ENCODE data around the gene OPN3.

Gene OPN3

DNA sequence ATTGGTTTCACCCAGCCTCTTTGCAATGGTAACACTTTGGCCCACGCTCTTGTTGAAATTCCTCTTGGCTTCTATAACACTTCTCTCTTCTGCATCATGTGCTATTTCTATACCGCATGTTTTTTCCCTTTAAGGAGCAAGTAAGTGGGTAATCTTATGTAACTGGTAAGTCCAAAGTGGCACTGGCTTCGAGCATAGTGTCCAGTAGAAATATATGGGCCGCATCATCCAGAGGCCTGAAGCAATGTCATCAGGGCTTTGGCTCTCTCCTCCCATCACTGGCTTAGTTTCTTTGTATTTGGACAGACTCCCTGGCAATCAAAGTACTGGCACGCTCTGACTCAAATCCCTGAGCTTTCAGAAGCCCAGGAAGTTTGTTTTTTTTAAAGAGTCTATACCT lies 17.5 kb downstream of the OPN3 start (continued):
- TF ChIP-seq, protein P1, sequence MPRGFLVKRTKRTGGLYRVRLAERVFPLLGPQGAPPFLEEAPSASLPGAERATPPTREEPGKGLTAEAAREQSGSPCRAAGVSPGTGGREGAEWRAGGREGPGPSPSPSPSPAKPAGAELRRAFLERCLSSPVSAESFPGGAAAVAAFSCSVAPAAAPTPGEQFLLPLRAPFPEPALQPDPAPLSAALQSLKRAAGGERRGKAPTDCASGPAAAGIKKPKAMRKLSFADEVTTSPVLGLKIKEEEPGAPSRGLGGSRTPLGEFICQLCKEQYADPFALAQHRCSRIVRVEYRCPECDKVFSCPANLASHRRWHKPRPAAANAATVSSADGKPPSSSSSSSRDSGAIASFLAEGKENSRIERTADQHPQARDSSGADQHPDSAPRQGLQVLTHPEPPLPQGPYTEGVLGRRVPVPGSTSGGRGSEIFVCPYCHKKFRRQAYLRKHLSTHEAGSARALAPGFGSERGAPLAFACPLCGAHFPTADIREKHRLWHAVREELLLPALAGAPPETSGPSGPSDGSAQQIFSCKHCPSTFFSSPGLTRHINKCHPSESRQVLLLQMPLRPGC (tag by site-specific recombination; IDR thresholded peaks at IDR 0.05): no peak
- TF ChIP-seq ZNF211 (tag by site-specific recombination; IDR thresholded peaks at IDR 0.05; ENCODE audit: low read depth): no peak
- TF ChIP-seq, protein P2, sequence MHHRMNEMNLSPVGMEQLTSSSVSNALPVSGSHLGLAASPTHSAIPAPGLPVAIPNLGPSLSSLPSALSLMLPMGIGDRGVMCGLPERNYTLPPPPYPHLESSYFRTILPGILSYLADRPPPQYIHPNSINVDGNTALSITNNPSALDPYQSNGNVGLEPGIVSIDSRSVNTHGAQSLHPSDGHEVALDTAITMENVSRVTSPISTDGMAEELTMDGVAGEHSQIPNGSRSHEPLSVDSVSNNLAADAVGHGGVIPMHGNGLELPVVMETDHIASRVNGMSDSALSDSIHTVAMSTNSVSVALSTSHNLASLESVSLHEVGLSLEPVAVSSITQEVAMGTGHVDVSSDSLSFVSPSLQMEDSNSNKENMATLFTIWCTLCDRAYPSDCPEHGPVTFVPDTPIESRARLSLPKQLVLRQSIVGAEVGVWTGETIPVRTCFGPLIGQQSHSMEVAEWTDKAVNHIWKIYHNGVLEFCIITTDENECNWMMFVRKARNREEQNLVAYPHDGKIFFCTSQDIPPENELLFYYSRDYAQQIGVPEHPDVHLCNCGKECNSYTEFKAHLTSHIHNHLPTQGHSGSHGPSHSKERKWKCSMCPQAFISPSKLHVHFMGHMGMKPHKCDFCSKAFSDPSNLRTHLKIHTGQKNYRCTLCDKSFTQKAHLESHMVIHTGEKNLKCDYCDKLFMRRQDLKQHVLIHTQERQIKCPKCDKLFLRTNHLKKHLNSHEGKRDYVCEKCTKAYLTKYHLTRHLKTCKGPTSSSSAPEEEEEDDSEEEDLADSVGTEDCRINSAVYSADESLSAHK (tag by site-specific recombination; IDR thresholded peaks at IDR 0.05): no peak
- no peak for TF ChIP-seq MYNN (tag by site-specific recombination; IDR thresholded peaks at IDR 0.05; ENCODE audit: borderline replicate concordance)
- no peak for TF ChIP-seq SP2 (tag by site-specific recombination; IDR thresholded peaks at IDR 0.05)
- TF ChIP-seq, protein P3, sequence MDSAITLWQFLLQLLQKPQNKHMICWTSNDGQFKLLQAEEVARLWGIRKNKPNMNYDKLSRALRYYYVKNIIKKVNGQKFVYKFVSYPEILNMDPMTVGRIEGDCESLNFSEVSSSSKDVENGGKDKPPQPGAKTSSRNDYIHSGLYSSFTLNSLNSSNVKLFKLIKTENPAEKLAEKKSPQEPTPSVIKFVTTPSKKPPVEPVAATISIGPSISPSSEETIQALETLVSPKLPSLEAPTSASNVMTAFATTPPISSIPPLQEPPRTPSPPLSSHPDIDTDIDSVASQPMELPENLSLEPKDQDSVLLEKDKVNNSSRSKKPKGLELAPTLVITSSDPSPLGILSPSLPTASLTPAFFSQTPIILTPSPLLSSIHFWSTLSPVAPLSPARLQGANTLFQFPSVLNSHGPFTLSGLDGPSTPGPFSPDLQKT (IDR thresholded peaks at IDR 0.05; ENCODE audit: borderline replicate concordance, low read depth, low read length): no peak
- no peak for TF ChIP-seq ZNF623 (tag by site-specific recombination; IDR thresholded peaks at IDR 0.05)
- no peak for TF ChIP-seq ZNF670 (tag by site-specific recombination; IDR thresholded peaks at IDR 0.05; ENCODE audit: low read depth)
- no peak for TF ChIP-seq ZNF600 (tag by site-specific recombination; IDR thresholded peaks at IDR 0.05)
- no peak for TF ChIP-seq ZNF510 (tag by site-specific recombination; IDR thresholded peaks at IDR 0.05; ENCODE audit: insufficient replicate concordance)

- ChIA-PET POLR2A (no interaction called here), CTCF (interaction anchor here (0.7 to 2.0 kb wide), 3 partner anchors 10 to 220 kb away, joined by 3 to 5 read pairs (median 4); no protein-coding TSS in a partner anchor)
- Histone ChIP-seq H3K4me1 (ENCODE audit: control insufficient read depth, insufficient read depth, low read length) (no peaks in the 10 kb centered on the region), H3K27ac (ENCODE audit: extremely low read depth, low read depth, low read length) (no peak overlapping the region), H3K4me3 (ENCODE audit: low read depth, low read length) (no peak overlapping the region), H3K9me3 (ENCODE audit: control insufficient read depth, insufficient read depth, low read depth, low read length) (no peaks in the 10 kb centered on the region), H3K36me3 (ENCODE audit: control insufficient read depth in 2 of 2, insufficient read depth in 1 of 2, low read length in 2 of 2) (no peaks in the 10 kb centered on the region)
- TF ChIP-seq ZNF132 (tag by site-specific recombination; IDR thresholded peaks at IDR 0.05; ENCODE audit: borderline replicate concordance): no peak
- TF ChIP-seq ZNF292 (tag by site-specific recombination; IDR thresholded peaks at IDR 0.05; ENCODE audit: borderline replicate concordance, low read depth): no peak
- TF ChIP-seq ZNF654 (tag by site-specific recombination; IDR thresholded peaks at IDR 0.05; ENCODE audit: low read depth): no peak
- TF ChIP-seq, protein P4, sequence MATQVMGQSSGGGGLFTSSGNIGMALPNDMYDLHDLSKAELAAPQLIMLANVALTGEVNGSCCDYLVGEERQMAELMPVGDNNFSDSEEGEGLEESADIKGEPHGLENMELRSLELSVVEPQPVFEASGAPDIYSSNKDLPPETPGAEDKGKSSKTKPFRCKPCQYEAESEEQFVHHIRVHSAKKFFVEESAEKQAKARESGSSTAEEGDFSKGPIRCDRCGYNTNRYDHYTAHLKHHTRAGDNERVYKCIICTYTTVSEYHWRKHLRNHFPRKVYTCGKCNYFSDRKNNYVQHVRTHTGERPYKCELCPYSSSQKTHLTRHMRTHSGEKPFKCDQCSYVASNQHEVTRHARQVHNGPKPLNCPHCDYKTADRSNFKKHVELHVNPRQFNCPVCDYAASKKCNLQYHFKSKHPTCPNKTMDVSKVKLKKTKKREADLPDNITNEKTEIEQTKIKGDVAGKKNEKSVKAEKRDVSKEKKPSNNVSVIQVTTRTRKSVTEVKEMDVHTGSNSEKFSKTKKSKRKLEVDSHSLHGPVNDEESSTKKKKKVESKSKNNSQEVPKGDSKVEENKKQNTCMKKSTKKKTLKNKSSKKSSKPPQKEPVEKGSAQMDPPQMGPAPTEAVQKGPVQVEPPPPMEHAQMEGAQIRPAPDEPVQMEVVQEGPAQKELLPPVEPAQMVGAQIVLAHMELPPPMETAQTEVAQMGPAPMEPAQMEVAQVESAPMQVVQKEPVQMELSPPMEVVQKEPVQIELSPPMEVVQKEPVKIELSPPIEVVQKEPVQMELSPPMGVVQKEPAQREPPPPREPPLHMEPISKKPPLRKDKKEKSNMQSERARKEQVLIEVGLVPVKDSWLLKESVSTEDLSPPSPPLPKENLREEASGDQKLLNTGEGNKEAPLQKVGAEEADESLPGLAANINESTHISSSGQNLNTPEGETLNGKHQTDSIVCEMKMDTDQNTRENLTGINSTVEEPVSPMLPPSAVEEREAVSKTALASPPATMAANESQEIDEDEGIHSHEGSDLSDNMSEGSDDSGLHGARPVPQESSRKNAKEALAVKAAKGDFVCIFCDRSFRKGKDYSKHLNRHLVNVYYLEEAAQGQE (tag by site-specific recombination; IDR thresholded peaks at IDR 0.05): no peak
- TF ChIP-seq PRDM1 (tag by site-specific recombination; IDR thresholded peaks at IDR 0.05): no peak
- no peak for TF ChIP-seq ZBTB8A (tag by site-specific recombination; IDR thresholded peaks at IDR 0.05)
- no peak for TF ChIP-seq ZNF239 (tag by site-specific recombination; IDR thresholded peaks at IDR 0.05)
- no peak for TF ChIP-seq YY2 (tag by site-specific recombination; IDR thresholded peaks at IDR 0.05)
- TF ChIP-seq MEIS1 (CRISPR knock-in tag; IDR thresholded peaks at IDR 0.05; ENCODE audit: borderline replicate concordance): no peak
- no peak for TF ChIP-seq REPIN1 (tag by site-specific recombination; IDR thresholded peaks at IDR 0.05; ENCODE audit: low read depth)
- no peak for TF ChIP-seq ZNF426 (tag by site-specific recombination; IDR thresholded peaks at IDR 0.05)
- TF ChIP-seq ZBTB44 (tag by site-specific recombination; IDR thresholded peaks at IDR 0.05): no peak
- TF ChIP-seq ZNF311 (tag by site-specific recombination; IDR thresholded peaks at IDR 0.05; ENCODE audit: borderline replicate concordance): no peak
- no peak for TF ChIP-seq ZNF621 (tag by site-specific recombination; IDR thresholded peaks at IDR 0.05)
- TF ChIP-seq GLI2 (tag by site-specific recombination; IDR thresholded peaks at IDR 0.05; ENCODE audit: borderline replicate concordance, low read depth): no peak
Measured at GRCh38 chr1:241617426-241617825, 22.7 kb downstream of the OPN3 start.

All from HEK293 (cell line).